ENCODE results near the gene STK11.
A peak's percentile ranks its signal among the peaks of the same experiment; 100 is the strongest.

DNA sequence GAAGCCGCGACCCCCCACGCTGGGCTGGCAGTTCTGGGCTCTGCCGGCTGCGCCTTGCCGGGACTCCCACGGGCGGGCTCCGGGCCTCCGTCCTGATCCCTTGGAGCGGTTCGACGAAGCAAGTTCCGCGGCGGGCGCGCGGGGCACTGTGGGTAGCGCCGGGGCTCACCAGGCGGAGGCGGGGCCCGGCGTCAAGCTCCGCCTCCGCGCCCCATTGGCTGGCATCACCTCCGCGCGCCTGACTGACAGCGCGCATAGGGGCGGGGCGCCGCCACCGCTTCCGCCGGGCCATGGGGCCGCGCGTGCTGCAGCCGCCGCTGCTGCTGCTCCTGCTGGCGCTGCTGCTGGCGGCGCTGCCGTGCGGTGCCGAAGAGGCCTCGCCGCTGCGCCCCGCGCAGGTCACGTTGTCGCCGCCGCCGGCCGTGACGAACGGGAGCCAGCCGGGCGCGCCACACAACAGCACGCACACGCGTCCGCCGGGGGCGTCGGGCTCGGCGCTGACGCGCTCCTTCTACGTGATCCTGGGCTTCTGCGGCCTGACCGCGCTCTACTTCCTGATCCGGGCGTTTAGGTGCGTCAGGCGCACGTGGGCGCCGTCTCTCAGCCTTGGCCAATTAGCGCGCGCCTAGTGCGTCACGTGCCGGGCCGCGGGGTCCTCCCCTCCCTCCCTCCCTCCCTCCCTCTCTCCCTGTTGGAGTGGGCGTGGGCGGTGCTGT is 69.8 kb downstream of the STK11 start, which contains the start of gene FAM174C:
- TF ChIP-seq POLR2AphosphoS5 (IDR thresholded peaks at IDR 0.05) (peak in 1 of 3 donors; percentile 60), EP300 (IDR thresholded peaks at IDR 0.05) (no peak)
- TF ChIP-seq, protein P1, sequence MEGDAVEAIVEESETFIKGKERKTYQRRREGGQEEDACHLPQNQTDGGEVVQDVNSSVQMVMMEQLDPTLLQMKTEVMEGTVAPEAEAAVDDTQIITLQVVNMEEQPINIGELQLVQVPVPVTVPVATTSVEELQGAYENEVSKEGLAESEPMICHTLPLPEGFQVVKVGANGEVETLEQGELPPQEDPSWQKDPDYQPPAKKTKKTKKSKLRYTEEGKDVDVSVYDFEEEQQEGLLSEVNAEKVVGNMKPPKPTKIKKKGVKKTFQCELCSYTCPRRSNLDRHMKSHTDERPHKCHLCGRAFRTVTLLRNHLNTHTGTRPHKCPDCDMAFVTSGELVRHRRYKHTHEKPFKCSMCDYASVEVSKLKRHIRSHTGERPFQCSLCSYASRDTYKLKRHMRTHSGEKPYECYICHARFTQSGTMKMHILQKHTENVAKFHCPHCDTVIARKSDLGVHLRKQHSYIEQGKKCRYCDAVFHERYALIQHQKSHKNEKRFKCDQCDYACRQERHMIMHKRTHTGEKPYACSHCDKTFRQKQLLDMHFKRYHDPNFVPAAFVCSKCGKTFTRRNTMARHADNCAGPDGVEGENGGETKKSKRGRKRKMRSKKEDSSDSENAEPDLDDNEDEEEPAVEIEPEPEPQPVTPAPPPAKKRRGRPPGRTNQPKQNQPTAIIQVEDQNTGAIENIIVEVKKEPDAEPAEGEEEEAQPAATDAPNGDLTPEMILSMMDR (IDR thresholded peaks at IDR 0.05): no peak

Data from suprapubic skin (tissue), 4 donors.